HEK293T (cell line): ENCODE results near the gene ARHGAP45.

Experiments
- ELF4 ChIP-seq: fragments of 450-650 bp; IDR thresholded peaks from 2 replicates; pipeline ENCODE4 v1.6.1; 2017; ENCODE audit warnings: antibody characterized with exemption
- FOXK2 ChIP-seq: fragments of 450-650 bp; IDR thresholded peaks from 2 replicates; pipeline ENCODE4 v1.6.1; 2016; ENCODE audit warnings: mild to moderate bottlenecking
- FOXM1 ChIP-seq: fragments of 450-650 bp; IDR thresholded peaks from 2 replicates; pipeline ENCODE4 v1.6.1; 2017; ENCODE audit warnings: mild to moderate bottlenecking, borderline replicate concordance
- L3MBTL2 ChIP-seq: fragments of 450-650 bp; conservative IDR thresholded peaks from 2 replicates; pipeline ENCODE4 v1.6.1; 2016; ENCODE audit warnings: mild to moderate bottlenecking
- LEF1 ChIP-seq: fragments of 450-650 bp; IDR thresholded peaks from 2 replicates; pipeline ENCODE4 v1.6.1; 2017; ENCODE audit warnings: mild to moderate bottlenecking, borderline replicate concordance
- NFRKB ChIP-seq: fragments of 450-650 bp; IDR thresholded peaks from 2 replicates; pipeline ENCODE4 v1.6.1; 2016; ENCODE audit warnings: mild to moderate bottlenecking, moderate library complexity
- SP1 ChIP-seq: fragments of 450-650 bp; IDR thresholded peaks from 2 replicates; pipeline ENCODE4 v1.6.1; 2017
- SUZ12 ChIP-seq: fragments of 450-650 bp; IDR thresholded peaks from 2 replicates; pipeline ENCODE4 v1.6.1; 2016; ENCODE audit warnings: mild to moderate bottlenecking
- TARDBP ChIP-seq: fragments of 450-650 bp; IDR thresholded peaks from 2 replicates; pipeline ENCODE4 v1.6.1; 2016

DNA sequence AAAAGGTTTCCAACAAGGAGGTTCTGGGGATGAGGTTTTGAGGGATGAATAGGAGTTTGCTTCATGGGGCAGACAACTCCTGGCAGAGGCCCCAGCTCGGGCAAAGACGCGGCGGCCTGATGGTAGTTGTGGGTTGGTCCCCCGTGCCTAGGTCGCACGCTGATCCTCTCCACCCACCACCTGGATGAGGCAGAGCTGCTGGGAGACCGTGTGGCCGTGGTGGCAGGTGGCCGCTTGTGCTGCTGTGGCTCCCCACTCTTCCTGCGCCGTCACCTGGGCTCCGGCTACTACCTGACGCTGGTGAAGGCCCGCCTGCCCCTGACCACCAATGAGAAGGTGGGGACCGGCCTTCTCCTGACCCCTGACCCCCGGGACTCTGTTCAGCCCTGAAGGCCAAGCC, 15.2 kb upstream of the ARHGAP45 start:
- TF ChIP-seq FOXM1 (no peak), FOXK2 (no peak), NFRKB (no peak), L3MBTL2 (no peak), SP1 (no peak), SUZ12 (no peak), ELF4 (no peak), TARDBP (no peak), LEF1 (no peak)
